ENCODE results near the gene CPOX.
"Not testable (repeated sequence)": the region's sequence is repeated elsewhere in the genome, so short reads cannot be mapped to it uniquely, and the experiment has no call there.

CPOX gene

GRCh38 chr3:98593046-98593936, at the start of gene CPOX:
CPOX (minus strand) TSS chr3:98593611; CDS start chr3:98593504, 107 bp downstream.
- DNase-seq, result peak; percentile 95
- in situ Hi-C loops (cut with MboI; ENCODE audit: low pct_unique_long_range_greater_than_20kb, low sequenced_read_pairs), result loop anchor here (25.0 kb wide), 1 partner anchor 256 kb away; no protein-coding TSS in a partner anchor

- DNase-seq; in situ Hi-C loops (cut with MboI; ENCODE audit: low pct_unique_long_range_greater_than_20kb, low sequenced_read_pairs): not testable (repeated sequence)
Measured at GRCh38 chr3:98642769-98643168, 49.4 kb upstream of the CPOX start.

GRCh38 chr3:98641756-98642155, 48.3 kb upstream of the CPOX start:
- in situ Hi-C loops (cut with MboI; ENCODE audit: low pct_unique_long_range_greater_than_20kb, low sequenced_read_pairs); DNase-seq: not testable (repeated sequence)

GRCh38 chr3:98638515-98638914, 45.1 kb upstream of the CPOX start:
- DNase-seq; in situ Hi-C loops (cut with MboI; ENCODE audit: low pct_unique_long_range_greater_than_20kb, low sequenced_read_pairs): not testable (repeated sequence)

DNA sequence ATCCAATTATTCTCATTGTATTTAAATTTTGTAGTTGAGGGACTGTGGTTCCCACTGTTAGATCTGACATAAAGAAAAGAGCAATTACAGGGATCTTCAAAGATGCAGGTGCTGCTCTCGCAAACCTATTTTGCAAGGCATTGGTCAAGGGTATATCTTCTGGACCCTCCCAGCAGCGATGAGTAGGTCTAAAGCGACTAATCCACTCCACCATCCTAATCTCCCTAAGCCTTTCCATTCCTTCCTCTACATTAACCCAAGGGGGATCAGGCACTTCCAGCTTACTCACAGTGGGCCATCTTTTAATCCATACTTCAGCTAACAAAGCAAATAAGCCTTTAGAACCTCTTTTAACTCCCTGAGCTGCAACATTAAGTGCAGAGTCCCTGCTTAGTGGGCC, 37.0 kb upstream of the CPOX start:
- DNase-seq, result no peak
- in situ Hi-C loops (cut with MboI; ENCODE audit: low pct_unique_long_range_greater_than_20kb, low sequenced_read_pairs), result no loop called here

GRCh38 chr3:98628317-98628716, 34.9 kb upstream of the CPOX start:
- no peak for DNase-seq
- in situ Hi-C loops (cut with MboI; ENCODE audit: low pct_unique_long_range_greater_than_20kb, low sequenced_read_pairs), result no loop called here

GRCh38 chr3:98626151-98626550, 32.7 kb upstream of the CPOX start:
- in situ Hi-C loops (cut with MboI; ENCODE audit: low pct_unique_long_range_greater_than_20kb, low sequenced_read_pairs), result no loop called here
- DNase-seq, result no peak

DNA sequence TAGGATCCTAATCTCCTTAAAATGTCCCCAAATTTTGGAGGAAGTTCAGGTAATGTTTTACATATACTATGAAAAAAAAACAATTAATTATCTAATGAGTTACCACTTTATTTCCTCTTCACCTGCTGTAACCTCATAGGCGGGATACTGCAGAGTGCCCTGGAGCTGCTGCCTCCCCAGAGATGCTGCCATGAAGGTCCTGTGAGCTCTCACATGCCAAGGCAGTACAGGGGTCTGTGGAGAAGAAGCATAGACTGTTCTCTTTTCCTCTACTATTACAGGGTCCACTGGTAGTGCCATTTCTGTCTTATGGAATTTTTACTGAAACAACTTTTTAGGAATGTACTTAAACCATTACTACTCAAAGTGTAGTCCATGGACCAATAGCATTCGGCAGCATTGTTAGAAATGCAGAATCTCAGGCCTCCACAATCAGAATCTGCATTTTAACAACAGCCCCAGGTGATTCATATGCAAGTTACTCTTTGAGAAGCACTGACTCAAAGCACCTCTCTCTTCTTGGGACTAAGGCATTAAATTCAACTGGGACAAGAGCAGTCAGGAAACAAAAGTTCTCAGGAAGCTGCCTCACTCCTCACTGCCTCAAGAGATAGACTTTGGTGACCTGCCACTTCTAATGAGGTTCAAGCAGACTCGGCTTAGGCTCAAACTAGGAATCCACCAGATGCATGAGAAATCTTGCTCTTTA, 30.3 kb upstream of the CPOX start:
- in situ Hi-C loops (cut with MboI; ENCODE audit: low pct_unique_long_range_greater_than_20kb, low sequenced_read_pairs), result loop anchor here (25.0 kb wide), 1 partner anchor 364 kb away; no protein-coding TSS in a partner anchor
- no peak for DNase-seq

GRCh38 chr3:98617841-98618240, 24.4 kb upstream of the CPOX start:
- no peak for DNase-seq
- in situ Hi-C loops (cut with MboI; ENCODE audit: low pct_unique_long_range_greater_than_20kb, low sequenced_read_pairs), result loop anchor here (25.0 kb wide), 1 partner anchor 369 kb away; no protein-coding TSS in a partner anchor

DNA sequence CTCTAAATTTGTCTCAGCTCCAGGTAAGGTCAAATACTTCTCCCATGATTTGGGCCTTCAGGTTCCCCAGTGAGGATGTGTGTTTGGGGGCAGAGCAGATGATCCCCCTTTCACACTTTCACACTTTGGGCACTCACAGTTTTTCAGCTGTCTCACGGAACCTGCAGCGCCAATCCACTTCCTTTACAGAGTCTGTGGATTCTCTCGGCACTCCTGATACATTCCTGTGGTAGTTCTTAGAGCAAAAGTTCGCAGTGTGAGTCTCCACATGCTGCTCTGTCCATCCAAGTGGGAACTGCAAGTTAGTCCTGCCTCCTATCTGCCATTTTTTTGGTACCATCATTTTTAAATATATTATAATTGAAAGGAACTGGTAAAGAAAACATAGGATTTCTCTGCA, 20.2 kb upstream of the CPOX start:
- in situ Hi-C loops (cut with MboI; ENCODE audit: low pct_unique_long_range_greater_than_20kb, low sequenced_read_pairs), result loop anchor here (25.0 kb wide), 1 partner anchor 374 kb away; no protein-coding TSS in a partner anchor
- DNase-seq, result no peak

DNA sequence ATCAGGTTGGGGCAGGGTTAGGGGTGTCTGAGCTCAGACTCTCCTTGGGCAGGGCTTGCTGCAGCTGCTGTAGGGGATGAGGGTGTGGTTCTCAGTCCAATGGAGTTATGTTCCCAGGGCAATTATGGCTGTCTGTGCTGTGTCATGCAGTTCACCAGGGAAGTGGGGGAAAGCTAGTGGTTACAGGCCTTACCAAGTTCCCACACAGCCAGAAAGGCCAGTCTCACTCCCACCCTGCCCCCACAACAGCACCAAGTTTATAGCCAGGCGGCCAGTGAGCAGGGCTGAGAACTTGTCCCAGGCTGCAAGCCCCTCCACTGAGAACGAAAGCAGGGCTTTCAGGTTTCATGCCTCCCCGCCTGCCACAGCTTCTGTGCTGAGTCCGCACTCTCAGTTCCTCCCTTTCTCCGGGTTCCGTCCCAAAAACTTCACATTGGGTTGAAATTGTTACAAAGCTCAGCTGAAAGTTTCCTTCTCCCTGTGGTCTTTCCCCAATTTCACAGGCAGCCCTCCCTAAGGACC, 19.6 kb upstream of the CPOX start:
- no peak for DNase-seq
- in situ Hi-C loops (cut with MboI; ENCODE audit: low pct_unique_long_range_greater_than_20kb, low sequenced_read_pairs), result loop anchor here (25.0 kb wide), 1 partner anchor 374 kb away; no protein-coding TSS in a partner anchor

DNA sequence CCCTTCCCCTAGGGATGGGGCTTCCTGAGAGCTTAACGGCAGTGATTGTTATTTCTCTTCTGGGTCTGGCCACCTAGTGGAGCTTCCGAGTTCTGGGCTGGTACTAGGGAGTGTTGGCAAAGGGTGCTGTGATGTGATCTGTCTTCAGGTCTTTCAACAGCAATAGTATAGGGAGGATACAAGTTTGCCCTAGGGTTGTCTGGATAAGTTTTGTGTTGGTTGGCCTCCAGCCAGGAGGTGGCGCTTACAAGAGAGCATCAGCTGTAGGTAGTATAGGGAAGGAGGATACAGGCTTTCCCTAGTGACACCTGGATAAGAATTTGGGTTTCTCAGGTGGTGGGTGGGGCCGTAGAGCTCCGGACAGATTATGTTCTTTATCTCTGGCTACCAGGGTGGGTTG, 19.2 kb upstream of the CPOX start:
- in situ Hi-C loops (cut with MboI; ENCODE audit: low pct_unique_long_range_greater_than_20kb, low sequenced_read_pairs), result loop anchor here (25.0 kb wide), 1 partner anchor 375 kb away; no protein-coding TSS in a partner anchor
- DNase-seq, result no peak

- DNase-seq, result no peak
- in situ Hi-C loops (cut with MboI; ENCODE audit: low pct_unique_long_range_greater_than_20kb, low sequenced_read_pairs), result loop anchor here (25.0 kb wide), 1 partner anchor 379 kb away; no protein-coding TSS in a partner anchor
Measured at GRCh38 chr3:98608029-98608428, 14.6 kb upstream of the CPOX start.

DNA sequence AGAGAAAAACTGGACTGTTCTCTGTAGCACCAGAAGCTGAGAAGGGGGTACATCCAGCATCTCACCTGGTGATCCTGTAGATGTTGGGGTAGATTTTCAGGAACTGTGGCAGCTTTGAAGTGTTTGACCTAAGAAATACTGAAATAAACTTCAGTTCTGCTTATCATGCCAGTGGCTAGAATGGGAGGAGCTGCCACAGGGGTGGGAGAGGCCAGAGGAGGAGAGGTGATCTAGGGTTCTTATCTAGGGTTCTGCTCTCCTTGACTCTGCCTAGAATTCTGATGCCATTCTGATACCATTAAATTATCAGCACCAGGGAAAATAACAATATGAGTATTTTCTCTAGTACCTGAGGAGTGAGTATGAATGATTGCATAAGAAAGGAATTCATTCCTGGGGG, 10.2 kb upstream of the CPOX start:
- no peak for DNase-seq
- in situ Hi-C loops (cut with MboI; ENCODE audit: low pct_unique_long_range_greater_than_20kb, low sequenced_read_pairs), result loop anchor here (25.0 kb wide), 1 partner anchor 384 kb away; no protein-coding TSS in a partner anchor

DNA sequence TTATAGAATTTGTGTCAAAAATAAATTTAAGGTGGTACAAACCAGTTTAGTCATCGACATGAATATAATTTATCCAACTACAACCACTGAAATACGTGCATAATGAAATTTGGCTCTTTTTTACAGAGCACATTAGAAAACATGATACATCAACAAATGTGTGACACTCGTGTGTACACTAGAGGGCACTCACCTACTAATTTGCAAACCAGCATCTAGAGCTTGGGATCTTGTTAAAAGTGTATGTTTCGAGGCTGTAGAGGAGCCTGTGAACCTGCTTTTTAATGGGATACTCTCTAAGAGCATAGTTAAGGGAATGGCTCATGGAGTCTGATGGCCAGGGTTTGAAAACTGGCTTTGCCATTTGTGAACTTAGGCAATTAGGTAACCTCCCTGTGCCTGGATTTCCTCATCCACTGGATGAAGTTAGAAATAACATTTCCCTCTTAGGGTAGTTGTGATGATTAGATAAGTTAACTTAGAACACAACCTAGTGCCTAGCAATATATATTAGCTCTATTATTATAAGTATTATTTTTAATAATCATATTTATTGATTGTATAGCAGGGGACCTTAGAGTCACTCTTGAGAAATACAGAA, 8.8 kb upstream of the CPOX start:
- in situ Hi-C loops (cut with MboI; ENCODE audit: low pct_unique_long_range_greater_than_20kb, low sequenced_read_pairs), result loop anchor here (25.0 kb wide), 1 partner anchor 385 kb away; no protein-coding TSS in a partner anchor
- DNase-seq, result peak; percentile 64

- in situ Hi-C loops (cut with MboI; ENCODE audit: low pct_unique_long_range_greater_than_20kb, low sequenced_read_pairs), result loop anchor here (25.0 kb wide), 1 partner anchor 386 kb away; no protein-coding TSS in a partner anchor
- no peak for DNase-seq
Measured at GRCh38 chr3:98601180-98601579, 7.8 kb upstream of the CPOX start.

GRCh38 chr3:98600412-98601095, 7.1 kb upstream of the CPOX start:
- in situ Hi-C loops (cut with MboI; ENCODE audit: low pct_unique_long_range_greater_than_20kb, low sequenced_read_pairs), result loop anchor here (25.0 kb wide), 1 partner anchor 387 kb away; no protein-coding TSS in a partner anchor
- DNase-seq, result no peak

DNA sequence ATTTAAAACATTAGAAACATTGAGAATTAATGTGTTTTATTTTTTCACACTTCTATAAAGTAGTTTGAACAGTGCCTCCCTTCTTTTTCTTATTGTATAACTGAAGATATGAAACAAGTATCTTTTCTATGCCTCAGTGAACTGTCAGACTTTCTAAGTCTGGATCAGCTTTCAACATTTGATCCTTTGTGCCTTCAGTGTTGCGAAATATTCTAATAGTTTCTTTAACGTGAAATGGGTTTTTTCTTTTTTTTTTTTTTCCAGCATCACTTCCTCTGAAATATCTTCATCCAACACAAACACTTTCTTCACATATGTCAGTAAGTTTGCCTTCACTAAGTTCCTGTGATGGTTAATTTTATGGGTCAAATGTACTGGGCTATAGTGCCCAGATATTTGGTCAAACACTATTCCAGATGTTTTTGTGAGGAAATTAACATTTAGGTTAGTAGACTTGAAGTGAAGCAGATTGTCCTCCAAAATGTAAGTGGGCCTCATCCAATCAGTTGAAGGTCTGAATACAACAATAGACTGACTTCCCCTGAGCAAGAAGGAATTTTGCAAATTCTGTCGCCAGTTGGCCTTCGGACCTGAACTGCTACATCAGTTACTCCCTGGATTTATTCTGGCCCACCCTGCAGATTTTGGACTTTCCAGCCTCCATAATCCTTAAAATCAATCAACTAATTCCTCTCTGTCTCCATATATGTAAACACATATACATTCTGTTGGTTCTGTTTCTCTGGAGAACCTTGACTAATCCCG, 6.4 kb upstream of the CPOX start:
- in situ Hi-C loops (cut with MboI; ENCODE audit: low pct_unique_long_range_greater_than_20kb, low sequenced_read_pairs), result loop anchor here (5.0 to 25.0 kb wide), 3 partner anchors 212 to 387 kb away; no protein-coding TSS in a partner anchor
- DNase-seq, result no peak
